Activated CD4-positive, alpha-beta T cell treated with anti-CD3 and anti-CD28 coated beads, Interleukin-2, amount 10 ng/mL, durations not matched to agents 24 days and 14 days (primary cell): ENCODE data around the gene ALDH9A1. TPM values are rescaled to one million over a fixed set of nuclear protein-coding genes. Genes with fewer than 3 reads are reported as not detected.
"Not testable (repeated sequence)": the region's sequence is repeated elsewhere in the genome, so short reads cannot be mapped to it uniquely, and the experiment has no call there.

ENCODE experiments used
- DNase-seq: peaks from one replicate; pipeline ENCODE4 v3.0.0; 2022
- H3K27ac Mint-ChIP-seq: one replicate; pipeline ENCODE4 v1.8.0; 2022; ENCODE audit warnings: mild to moderate bottlenecking, mixed read lengths
- H3K27me3 Mint-ChIP-seq: one replicate; pipeline ENCODE4 v1.8.0; 2022; ENCODE audit warnings: mixed read lengths
- H3K36me3 Mint-ChIP-seq: one replicate; pipeline ENCODE4 v1.8.0; 2022; ENCODE audit warnings: low read depth, mild to moderate bottlenecking, mixed read lengths
- H3K4me1 Mint-ChIP-seq: one replicate; pipeline ENCODE4 v1.8.0; 2021; ENCODE audit warnings: mixed read lengths
- H3K4me3 Mint-ChIP-seq: one replicate; pipeline ENCODE4 v1.8.0; 2022; ENCODE audit warnings: mild to moderate bottlenecking, moderate library complexity, mixed read lengths
- H3K9me3 Mint-ChIP-seq: one replicate; pipeline ENCODE4 v1.8.0; 2021; ENCODE audit warnings: mixed read lengths
- intact Hi-C: fragments of 100-400 bp; cut with micrococcal nuclease; formaldehyde crosslinking; loops from one replicate; pipeline ENCODE4 v1.15.1; 2023
- total RNA-seq: library from RNA; stranded (reverse); gene quantifications from 2 replicates; pipeline ENCODE4 v1.2.3, GENCODE V29; 2022

ALDH9A1 gene
- total RNA-seq, 1 donor from 2014 or later, result 41.8 TPM

DNA sequence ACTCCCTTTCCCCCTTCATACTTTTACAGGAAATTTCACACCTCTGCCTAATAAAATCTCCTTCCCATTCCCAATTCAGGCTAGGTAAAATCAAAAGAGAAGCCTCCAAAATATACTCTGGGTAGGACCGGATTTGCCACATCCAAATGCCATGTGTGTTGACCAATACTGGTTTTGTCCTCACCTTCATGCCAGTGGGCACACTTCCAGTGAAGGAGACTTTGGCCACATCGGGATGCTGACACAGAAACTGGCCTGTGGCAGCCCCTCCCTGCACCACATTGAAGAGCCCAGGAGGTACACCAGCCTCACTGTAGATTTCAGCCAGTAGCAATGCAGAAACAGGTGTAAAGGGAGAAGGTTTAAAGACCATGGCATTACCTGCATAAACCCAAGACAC, 18.1 kb downstream of the ALDH9A1 start:
- intact Hi-C loops, result no loop called here
- H3K27ac Mint-ChIP-seq, result no peak overlapping the region
- no peak for DNase-seq

GRCh38 chr1:165679282-165680036, 18.9 kb downstream of the ALDH9A1 start:
- Mint-ChIP-seq H3K4me3 (no peak overlapping the region), H3K4me1 (peaks cover 25% of the 10 kb centered on the region), H3K36me3 (peaks cover 70% of the 10 kb centered on the region), H3K27me3 (no peaks in the 10 kb centered on the region), H3K27ac (no peak overlapping the region), H3K9me3 (no peaks in the 10 kb centered on the region)
- no peak for DNase-seq
- intact Hi-C loops, result loop anchor here (5.0 kb wide), 1 partner anchor 37 kb away; no protein-coding TSS in a partner anchor

More for the DNA sequence above, 18.1 kb downstream of the ALDH9A1 start:
- no peaks in the 10 kb centered on the region for H3K9me3 Mint-ChIP-seq
- no peak overlapping the region for H3K4me3 Mint-ChIP-seq
- H3K4me1 Mint-ChIP-seq, result peaks cover 27% of the 10 kb centered on the region
- no peaks in the 10 kb centered on the region for H3K27me3 Mint-ChIP-seq
- peaks cover 71% of the 10 kb centered on the region for H3K36me3 Mint-ChIP-seq

GRCh38 chr1:165678509-165678908, 19.9 kb downstream of the ALDH9A1 start:
- intact Hi-C loops, result loop anchor here (5.0 kb wide), 1 partner anchor 36 kb away; no protein-coding TSS in a partner anchor
- no peaks in the 10 kb centered on the region for H3K9me3 Mint-ChIP-seq
- H3K27me3 Mint-ChIP-seq, result no peaks in the 10 kb centered on the region
- peak overlapping the region; percentile 56 for H3K27ac Mint-ChIP-seq
- H3K36me3 Mint-ChIP-seq, result peaks cover 69% of the 10 kb centered on the region
- DNase-seq, result no peak
- H3K4me3 Mint-ChIP-seq, result peak overlapping the region; percentile 21
- peaks cover 21% of the 10 kb centered on the region for H3K4me1 Mint-ChIP-seq

- Mint-ChIP-seq H3K27me3 (no peaks in the 10 kb centered on the region), H3K36me3 (peaks cover 68% of the 10 kb centered on the region), H3K4me3 (no peak overlapping the region), H3K4me1 (peaks cover 21% of the 10 kb centered on the region), H3K27ac (no peak overlapping the region), H3K9me3 (no peaks in the 10 kb centered on the region)
- intact Hi-C loops, result loop anchor here (5.0 kb wide), 1 partner anchor 33 kb away; no protein-coding TSS in a partner anchor
- no peak for DNase-seq
Measured at GRCh38 chr1:165675794-165676193, 22.6 kb downstream of the ALDH9A1 start.

DNA sequence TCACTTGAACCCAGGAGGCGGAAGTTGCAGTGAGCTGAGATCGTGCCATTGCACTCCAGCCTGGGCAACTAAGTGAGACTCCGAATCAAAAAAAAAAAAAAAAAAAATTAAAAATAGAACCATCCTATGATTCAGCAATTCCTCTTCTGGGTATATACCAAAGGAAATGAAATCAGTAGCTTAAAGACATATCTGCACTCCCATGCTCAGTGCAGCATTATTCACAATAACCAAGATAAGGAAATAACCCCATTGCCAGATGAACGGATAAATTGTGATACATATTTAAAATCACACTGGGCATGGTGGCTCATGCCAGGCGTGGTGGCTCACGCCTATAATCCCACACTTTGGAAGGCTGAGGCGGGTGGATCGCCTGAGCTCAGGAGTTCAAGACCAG, 23.8 kb downstream of the ALDH9A1 start:
- H3K36me3 Mint-ChIP-seq, result peaks cover 67% of the 10 kb centered on the region
- H3K4me3 Mint-ChIP-seq, result no peak overlapping the region
- H3K4me1 Mint-ChIP-seq, result peaks cover 19% of the 10 kb centered on the region
- intact Hi-C loops, result no loop called here
- DNase-seq, result no peak
- no peak overlapping the region for H3K27ac Mint-ChIP-seq
- no peaks in the 10 kb centered on the region for H3K27me3 Mint-ChIP-seq
- H3K9me3 Mint-ChIP-seq, result no peaks in the 10 kb centered on the region

DNA sequence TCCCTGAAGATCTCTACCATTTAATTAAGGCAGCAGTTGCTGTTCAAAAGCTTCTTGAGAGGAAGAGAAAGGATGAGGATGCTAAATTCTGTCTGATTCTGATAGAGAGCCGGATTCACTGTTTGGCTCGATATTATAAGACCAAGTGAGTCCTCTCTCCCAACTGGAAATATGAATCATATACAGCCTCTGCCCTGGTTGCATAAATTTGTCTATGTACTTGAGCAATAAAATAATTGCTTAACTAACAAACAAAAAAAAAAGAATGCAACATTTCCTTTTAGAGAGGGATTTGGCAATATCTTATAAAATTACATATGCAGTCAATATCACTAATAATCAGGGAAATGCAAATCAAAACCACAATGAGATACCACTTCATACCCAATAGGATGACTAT, 26.8 kb downstream of the ALDH9A1 start:
- Mint-ChIP-seq H3K27me3 (no peaks in the 10 kb centered on the region), H3K4me1 (peaks cover 6% of the 10 kb centered on the region), H3K4me3 (no peak overlapping the region), H3K27ac (no peak overlapping the region), H3K9me3 (no peaks in the 10 kb centered on the region), H3K36me3 (peaks cover 68% of the 10 kb centered on the region)
- DNase-seq, result no peak
- intact Hi-C loops, result no loop called here

GRCh38 chr1:165668184-165668583, 30.2 kb downstream of the ALDH9A1 start:
- Mint-ChIP-seq H3K4me1 (peaks cover 7% of the 10 kb centered on the region), H3K4me3 (no peak overlapping the region), H3K9me3 (no peaks in the 10 kb centered on the region), H3K27ac (no peak overlapping the region), H3K36me3 (peaks cover 76% of the 10 kb centered on the region), H3K27me3 (no peaks in the 10 kb centered on the region)
- no peak for DNase-seq
- intact Hi-C loops, result no loop called here

DNA sequence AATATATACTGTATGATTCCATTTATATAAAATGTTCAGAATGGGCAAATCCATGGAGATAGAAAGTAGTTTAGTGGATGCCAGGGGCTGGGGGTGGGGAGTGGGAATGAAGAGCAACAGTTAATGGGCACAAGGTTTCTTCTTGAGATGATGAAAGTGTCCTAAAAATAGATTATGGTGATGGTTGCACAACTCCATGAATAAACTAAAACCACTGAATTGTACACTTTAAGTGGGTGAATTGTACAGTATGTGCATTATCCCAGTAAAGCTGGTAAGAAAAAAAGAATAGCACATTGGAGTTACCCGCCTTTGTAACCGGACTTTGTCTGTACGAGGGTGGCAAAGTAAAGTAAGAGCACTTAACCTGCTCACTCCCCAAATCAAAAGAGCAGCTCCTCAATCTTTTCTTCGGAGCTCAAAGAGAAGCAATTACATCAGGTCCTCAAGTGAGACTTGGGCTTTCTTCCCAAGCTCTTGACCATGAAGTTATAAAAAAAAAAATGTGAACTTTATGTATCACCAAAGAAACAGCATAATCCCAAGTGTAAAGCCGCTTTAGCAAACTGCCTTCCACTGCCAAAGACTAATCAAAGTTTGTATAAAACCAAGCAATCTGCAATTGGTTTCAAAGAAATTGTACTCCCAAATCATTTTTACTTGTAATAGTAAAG, 32.1 kb downstream of the ALDH9A1 start:
- intact Hi-C loops, result no loop called here
- no peaks in the 10 kb centered on the region for H3K27me3 Mint-ChIP-seq
- no peak overlapping the region for H3K4me3 Mint-ChIP-seq
- no peak overlapping the region for H3K27ac Mint-ChIP-seq
- peaks cover 78% of the 10 kb centered on the region for H3K36me3 Mint-ChIP-seq
- no peak for DNase-seq
- H3K4me1 Mint-ChIP-seq, result peaks cover 7% of the 10 kb centered on the region
- H3K9me3 Mint-ChIP-seq, result no peaks in the 10 kb centered on the region

DNA sequence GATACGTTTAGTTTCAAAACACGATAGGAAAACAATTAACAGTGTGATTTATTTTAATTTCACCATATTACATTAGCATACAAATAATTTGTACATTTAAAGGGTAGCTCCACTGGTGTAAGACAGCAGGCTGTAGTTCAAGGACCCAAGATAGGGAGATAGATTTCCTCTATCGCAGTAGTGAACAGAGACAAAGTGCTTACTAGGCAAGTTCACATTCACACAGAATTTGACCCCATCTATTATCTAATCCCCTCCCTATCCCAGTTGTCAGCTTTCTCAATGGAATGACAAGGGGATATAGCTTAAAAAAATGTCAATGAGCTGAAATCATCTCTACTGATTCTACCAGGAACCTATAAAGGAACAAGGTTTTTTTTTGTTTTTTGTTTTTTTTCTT, 36.2 kb downstream of the ALDH9A1 start:
- H3K27ac Mint-ChIP-seq, result no peak overlapping the region
- H3K4me1 Mint-ChIP-seq, result peaks cover 7% of the 10 kb centered on the region
- H3K9me3 Mint-ChIP-seq, result no peaks in the 10 kb centered on the region
- H3K36me3 Mint-ChIP-seq, result peaks cover 62% of the 10 kb centered on the region
- intact Hi-C loops, result no loop called here
- H3K27me3 Mint-ChIP-seq, result no peaks in the 10 kb centered on the region
- no peak for DNase-seq
- H3K4me3 Mint-ChIP-seq, result no peak overlapping the region

DNA sequence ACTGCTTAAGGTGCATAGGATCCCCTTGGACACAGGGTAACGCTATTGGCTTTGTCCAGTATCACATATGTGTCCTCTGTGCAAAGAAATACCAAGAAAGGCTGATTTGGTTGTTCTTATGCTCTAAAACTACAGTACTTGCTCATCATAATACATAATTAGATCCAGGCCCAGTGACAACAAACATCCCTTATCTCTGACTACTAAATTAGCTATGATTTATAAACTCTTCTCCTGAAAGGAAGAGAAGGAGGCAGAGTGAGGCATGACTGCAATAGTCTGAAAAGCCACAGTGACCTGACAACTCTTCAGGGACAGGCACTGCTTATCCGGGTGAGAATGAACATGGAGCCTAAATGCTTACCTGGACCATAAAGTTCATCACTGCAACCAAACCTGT, 36.7 kb downstream of the ALDH9A1 start:
- no peak for DNase-seq
- H3K4me1 Mint-ChIP-seq, result peaks cover 7% of the 10 kb centered on the region
- peaks cover 59% of the 10 kb centered on the region for H3K36me3 Mint-ChIP-seq
- no peaks in the 10 kb centered on the region for H3K27me3 Mint-ChIP-seq
- no peak overlapping the region for H3K27ac Mint-ChIP-seq
- no peak overlapping the region for H3K4me3 Mint-ChIP-seq
- no peaks in the 10 kb centered on the region for H3K9me3 Mint-ChIP-seq
- intact Hi-C loops, result no loop called here

DNA sequence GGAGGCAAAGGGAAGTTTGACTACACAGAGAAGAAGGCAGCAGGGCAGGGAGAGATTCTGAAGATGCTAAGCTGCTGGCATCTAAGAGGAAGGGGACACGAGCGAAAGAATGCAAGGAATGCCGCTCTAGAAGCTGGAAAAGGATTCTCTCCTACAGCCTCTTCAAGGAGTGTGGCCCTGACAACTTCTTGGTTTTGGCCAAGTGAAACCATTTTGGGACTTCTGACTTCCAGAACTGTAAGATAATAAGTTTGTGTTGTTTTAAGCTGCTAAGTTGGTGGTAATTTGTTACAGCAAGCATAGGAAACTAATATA, 38.8 kb downstream of the ALDH9A1 start:
- H3K4me1 Mint-ChIP-seq, result no peaks in the 10 kb centered on the region
- H3K9me3 Mint-ChIP-seq, result no peaks in the 10 kb centered on the region
- H3K4me3 Mint-ChIP-seq, result no peak overlapping the region
- H3K36me3 Mint-ChIP-seq, result peaks cover 50% of the 10 kb centered on the region
- H3K27me3 Mint-ChIP-seq, result no peaks in the 10 kb centered on the region
- intact Hi-C loops, result no loop called here
- no peak for DNase-seq
- H3K27ac Mint-ChIP-seq, result no peak overlapping the region

DNA sequence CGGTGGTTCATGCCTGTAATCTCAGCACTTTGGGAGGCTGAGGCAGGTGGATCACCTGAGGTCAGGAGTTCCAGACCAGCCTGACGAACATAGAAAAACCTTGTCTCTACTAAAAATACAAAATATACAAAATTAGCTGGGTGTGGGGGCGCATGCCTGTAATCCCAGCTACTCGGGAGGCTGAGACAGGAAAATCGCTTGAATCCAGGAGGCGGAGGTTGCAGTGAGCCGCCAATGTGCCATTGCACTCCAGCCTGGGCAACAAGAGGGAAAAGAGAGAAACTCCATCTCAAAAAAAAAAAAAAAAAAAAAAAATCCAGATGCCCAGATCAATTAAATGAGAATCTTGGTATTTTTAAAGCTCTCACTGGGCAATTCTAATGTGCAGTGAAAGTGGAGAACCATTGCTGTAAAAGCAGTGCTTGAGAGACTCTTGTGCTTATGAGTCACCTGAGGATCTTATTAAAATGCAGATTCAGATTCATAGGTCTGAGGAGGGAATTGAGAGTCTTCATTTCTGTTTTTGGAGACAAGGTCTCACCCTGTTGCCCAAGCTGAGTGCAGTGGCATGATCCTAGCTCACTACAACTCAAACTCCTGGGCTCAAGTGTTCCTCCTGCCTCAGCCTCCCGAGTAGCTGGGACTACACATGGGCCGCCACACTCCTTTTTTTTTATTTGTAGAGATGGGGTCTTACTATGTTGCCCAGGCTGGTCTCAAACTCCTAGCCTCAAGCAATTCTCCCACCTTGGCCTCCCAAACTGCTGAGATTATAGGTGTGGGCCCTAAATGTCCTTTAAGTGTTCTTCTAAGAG, 39.4 kb downstream of the ALDH9A1 start:
- peaks cover 48% of the 10 kb centered on the region for H3K36me3 Mint-ChIP-seq
- DNase-seq, H3K4me1 Mint-ChIP-seq, H3K4me3 Mint-ChIP-seq, H3K27me3 Mint-ChIP-seq, H3K27ac Mint-ChIP-seq, H3K9me3 Mint-ChIP-seq, intact Hi-C loops: not testable (repeated sequence)

DNA sequence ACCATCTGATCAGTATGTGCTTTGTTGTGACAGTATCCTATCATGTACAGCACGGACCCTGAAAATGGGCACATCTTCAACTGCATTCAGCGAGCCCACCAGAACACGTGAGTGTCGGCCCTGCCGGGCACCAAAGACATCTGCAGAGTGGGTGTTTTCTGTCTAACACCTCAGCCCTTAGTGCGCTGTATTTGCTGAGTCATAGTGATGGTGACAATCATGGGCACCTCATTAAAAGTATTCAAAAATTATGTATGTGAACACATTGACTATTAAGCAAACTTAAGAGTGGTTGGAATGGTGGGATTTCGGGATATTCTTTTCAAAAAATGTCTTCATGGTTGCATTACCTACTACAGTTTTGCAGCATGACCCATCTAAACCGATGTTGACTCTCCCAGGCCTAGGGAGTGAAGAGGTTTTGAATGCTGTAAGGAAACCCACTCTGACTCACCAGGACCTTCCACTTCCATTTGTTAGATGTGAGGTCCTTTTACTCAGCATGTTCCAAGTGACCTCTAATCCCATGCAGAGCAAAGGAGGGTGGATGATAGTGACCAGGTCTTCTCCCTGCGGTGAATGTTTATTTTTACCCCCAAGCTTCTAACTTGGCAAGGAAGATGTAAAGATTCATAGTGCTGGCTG, 47.3 kb downstream of the ALDH9A1 start:
- Mint-ChIP-seq H3K9me3 (no peaks in the 10 kb centered on the region), H3K4me1 (peaks cover 10% of the 10 kb centered on the region), H3K36me3 (peaks cover 22% of the 10 kb centered on the region), H3K27me3 (no peaks in the 10 kb centered on the region), H3K4me3 (no peak overlapping the region), H3K27ac (no peak overlapping the region)
- intact Hi-C loops, result no loop called here
- DNase-seq, result no peak
